Lung (tissue), 12 donors: ENCODE results near the gene UIMC1. TPM values are rescaled to one million over a fixed set of nuclear protein-coding genes. Genes with fewer than 3 reads are reported as not detected.

Source experiments
- ATAC-seq: fragments of 200-7000 bp; cut with Tn5 transposase; one replicate; pipeline ENCODE4 v1.9.1; 2020; ENCODE audit warnings: moderate number of reproducible peaks; ENCODE audit not compliant: insufficient read depth, low FRiP score
- DNase-seq, 3 donors: peaks; one replicate each; pipeline ENCODE4 v3.0.0-alpha.2; 2013 to 2017
- H3K27ac ChIP-seq, 2 donors: one replicate each; pipeline ENCODE4 v1.5.1; 2013; ENCODE audit warnings: mild to moderate bottlenecking in 2 of 2, moderate library complexity in 2 of 2, control low read depth in 1 of 2, inconsistent platforms in 1 of 2, low read depth in 1 of 2, low read length in 1 of 2
- H3K27me3 ChIP-seq, 3 donors: one replicate each; pipeline ENCODE4 v1.5.1; 2013; ENCODE audit warnings: low read length in 2 of 3; ENCODE audit not compliant: control insufficient read depth in 3 of 3, insufficient read depth in 3 of 3
- H3K36me3 ChIP-seq, 4 donors: one replicate each; pipeline ENCODE4 v1.5.1; 2013; ENCODE audit warnings: low read length in 4 of 4, mild to moderate bottlenecking in 1 of 4, moderate library complexity in 1 of 4; ENCODE audit not compliant: control insufficient read depth in 4 of 4, insufficient read depth in 4 of 4
- H3K4me1 ChIP-seq, 5 donors: one replicate each; pipeline ENCODE4 v1.5.1; 2013; ENCODE audit warnings: low read length in 5 of 5, mild to moderate bottlenecking in 2 of 5, moderate library complexity in 1 of 5; ENCODE audit not compliant: control insufficient read depth in 5 of 5, insufficient read depth in 5 of 5
- H3K4me3 ChIP-seq: one replicate; pipeline ENCODE4 v1.5.1; 2013; ENCODE audit warnings: mild to moderate bottlenecking, control low read depth, moderate library complexity
- H3K9ac ChIP-seq, 2 donors: one replicate each; pipeline ENCODE4 v1.5.1; 2013; ENCODE audit warnings: low read length in 2 of 2, control low read depth in 1 of 2; ENCODE audit not compliant: insufficient read depth in 1 of 2
- H3K9me3 ChIP-seq, 4 donors: one replicate each; pipeline ENCODE4 v1.5.1; 2013; ENCODE audit warnings: low read length in 3 of 4, mild to moderate bottlenecking in 1 of 4, moderate library complexity in 1 of 4; ENCODE audit not compliant: control insufficient read depth in 4 of 4, insufficient read depth in 3 of 4
- WGBS, 2 donors: extraction: QIAGEN DNeasy Blood & Tissue Kit; methylation state at CpG; one replicate each; pipeline ENCODE4 v1.1.7; 2013; 5-methylcytosine and 5-hydroxymethylcytosine counted together
- polyA plus RNA-seq, 2 donors: library from polyadenylated mRNA; stranded (reverse); fragments of 200-250 nt; gene quantifications; one replicate each; pipeline ENCODE4 v1.2.1, GENCODE V29; 2013
- total RNA-seq, 2 donors: library from RNA; depleted of rRNA in 1 of 2; stranded (reverse); fragments of >200 nt in 1 of 2; gene quantifications; one replicate each; pipeline ENCODE4 v1.2.1, GENCODE V29; 2014 to 2021
- TF ChIP-seq, protein P1 (sequence below): IDR thresholded peaks from 2 replicates; pipeline ENCODE4 v1.5.1; 2012; ENCODE audit warnings: mild to moderate bottlenecking; ENCODE audit errors: control extremely low read depth, extremely low read depth
- donor health status: control.
- donor health status: control.
- donor health status: Bipolar disorder and iron deficiency.
- donor health status: healthy.
- donor health status: DM: yes; HTN: yes; CAD: no.

Gene UIMC1
- total and polyA plus RNA-seq, 4 donors: 21.6 to 50.8 (median 27.9) TPM

DNA sequence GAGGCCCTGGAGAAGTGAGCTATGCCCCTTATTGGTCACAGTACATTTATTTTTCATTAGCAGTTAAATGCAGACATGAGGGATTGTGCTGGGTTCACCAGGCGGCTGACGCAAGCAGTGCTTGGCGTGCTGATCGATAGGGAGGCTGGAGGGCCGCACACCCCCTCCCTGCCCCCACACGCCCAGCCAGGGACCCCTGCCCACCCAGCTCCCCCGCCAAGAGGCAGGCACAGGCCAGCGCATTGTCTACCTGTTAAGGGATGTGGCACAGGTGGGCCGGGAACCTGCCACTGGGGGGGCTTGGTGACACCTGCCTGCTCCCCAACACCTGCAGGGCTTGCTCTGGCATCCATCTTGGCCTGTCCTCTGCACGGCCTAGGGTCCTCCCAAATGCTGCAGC lies 146.7 kb downstream of the UIMC1 start:
- no peak overlapping the region for H3K27ac ChIP-seq
- H3K9me3 ChIP-seq: peaks cover 0 to 7% (median 0%) of the 10 kb centered on the region in 4 donors
- H3K4me3 ChIP-seq: no peak overlapping the region
- H3K4me1 ChIP-seq: peaks cover 0 to 5% (median 0%) of the 10 kb centered on the region in 5 donors
- no peak overlapping the region for H3K9ac ChIP-seq
- WGBS, 2 donors: 63 to 84% methylated on average over 8 to 10 of the region's 10 CpGs
- no peak for DNase-seq
- H3K36me3 ChIP-seq: no peaks in the 10 kb centered on the region
- TF ChIP-seq, protein P1, sequence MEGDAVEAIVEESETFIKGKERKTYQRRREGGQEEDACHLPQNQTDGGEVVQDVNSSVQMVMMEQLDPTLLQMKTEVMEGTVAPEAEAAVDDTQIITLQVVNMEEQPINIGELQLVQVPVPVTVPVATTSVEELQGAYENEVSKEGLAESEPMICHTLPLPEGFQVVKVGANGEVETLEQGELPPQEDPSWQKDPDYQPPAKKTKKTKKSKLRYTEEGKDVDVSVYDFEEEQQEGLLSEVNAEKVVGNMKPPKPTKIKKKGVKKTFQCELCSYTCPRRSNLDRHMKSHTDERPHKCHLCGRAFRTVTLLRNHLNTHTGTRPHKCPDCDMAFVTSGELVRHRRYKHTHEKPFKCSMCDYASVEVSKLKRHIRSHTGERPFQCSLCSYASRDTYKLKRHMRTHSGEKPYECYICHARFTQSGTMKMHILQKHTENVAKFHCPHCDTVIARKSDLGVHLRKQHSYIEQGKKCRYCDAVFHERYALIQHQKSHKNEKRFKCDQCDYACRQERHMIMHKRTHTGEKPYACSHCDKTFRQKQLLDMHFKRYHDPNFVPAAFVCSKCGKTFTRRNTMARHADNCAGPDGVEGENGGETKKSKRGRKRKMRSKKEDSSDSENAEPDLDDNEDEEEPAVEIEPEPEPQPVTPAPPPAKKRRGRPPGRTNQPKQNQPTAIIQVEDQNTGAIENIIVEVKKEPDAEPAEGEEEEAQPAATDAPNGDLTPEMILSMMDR: no peak
- H3K27me3 ChIP-seq: peaks cover 6 to 14% (median 7%) of the 10 kb centered on the region in 3 donors
- ATAC-seq: no peak

- H3K9ac ChIP-seq: no peak overlapping the region
- no peak for DNase-seq
- TF ChIP-seq, protein P1: no peak
Measured at GRCh38 chr5:176857894-176858273, 148.7 kb downstream of the UIMC1 start.

DNA sequence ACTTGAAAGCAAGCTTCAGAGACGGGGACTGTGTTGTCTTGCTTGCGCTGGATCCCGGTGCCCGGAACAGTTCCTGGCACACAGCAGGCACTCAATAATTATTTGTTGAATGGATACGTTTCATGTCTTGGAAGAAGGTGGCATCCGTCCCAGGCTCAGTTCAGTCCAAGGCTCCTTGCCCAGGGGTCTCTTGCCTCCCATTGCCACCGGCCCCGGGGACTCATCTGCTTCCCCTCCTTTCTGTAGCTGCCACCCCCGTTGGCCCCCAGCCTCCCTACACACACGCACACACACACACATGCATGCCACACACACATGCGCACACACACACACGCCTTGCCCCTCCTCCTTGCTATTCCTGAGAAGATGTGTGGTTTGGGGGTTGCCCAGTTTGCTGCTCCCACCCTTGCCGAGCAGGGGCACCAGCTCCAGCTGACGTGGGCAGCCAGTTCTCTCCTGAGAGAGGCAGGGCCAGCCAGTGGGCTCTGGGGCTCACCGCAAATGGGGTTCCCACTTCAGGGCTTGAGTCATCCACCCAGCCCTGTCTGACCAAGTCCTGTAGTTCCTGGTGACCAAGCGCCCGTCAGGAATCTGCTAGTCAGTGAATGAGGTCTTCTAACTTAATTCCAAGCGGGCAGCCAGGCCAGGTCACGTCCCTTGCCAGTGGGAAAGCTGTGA lies 149.2 kb downstream of the UIMC1 start:
- no peak for DNase-seq

More at GRCh38 chr5:176857894-176858273, 148.7 kb downstream of the UIMC1 start:
- Histone ChIP-seq H3K4me1 (peaks cover 0 to 5% (median 0%) of the 10 kb centered on the region in 5 donors), H3K27ac (no peak overlapping the region), H3K9me3 (peaks cover 0 to 7% (median 0%) of the 10 kb centered on the region in 4 donors), H3K27me3 (peaks cover 0 to 15% (median 4%) of the 10 kb centered on the region in 3 donors), H3K4me3 (no peak overlapping the region), H3K36me3 (no peaks in the 10 kb centered on the region)
- 75 to 81% methylated on average over 10 to 11 of the region's 11 CpGs for WGBS, 2 donors
- no peak for ATAC-seq

More for the DNA sequence above, 149.2 kb downstream of the UIMC1 start:
- Histone ChIP-seq H3K9ac (no peak overlapping the region), H3K9me3 (peaks cover 0 to 4% (median 0%) of the 10 kb centered on the region in 4 donors), H3K27me3 (peaks cover 0 to 12% (median 4%) of the 10 kb centered on the region in 3 donors), H3K4me3 (no peak overlapping the region), H3K27ac (no peak overlapping the region), H3K4me1 (no peaks in the 10 kb centered on the region), H3K36me3 (no peaks in the 10 kb centered on the region)
- WGBS, 2 donors: 65 to 73% methylated on average over 19 of the region's 19 CpGs
- ATAC-seq: no peak
- TF ChIP-seq, protein P1: no peak
